Naive thymus-derived CD8-positive, alpha-beta T cell (primary cell): ENCODE data around the gene SLC35B2. TPM values are rescaled to one million over a fixed set of nuclear protein-coding genes. Genes with fewer than 3 reads are reported as not detected.

ENCODE experiments used
- ATAC-seq, 2 donors: fragments of 150-1000 bp; cut with Tn5 transposase in 1 of 2; sonication (Bioruptor Pico), chemical (Tn5 transposase) in 1 of 2; 1 replicate in 1 of 2; 2 replicates in 1 of 2; pipeline ENCODE4 v1.10.0; 2021; ENCODE audit warnings: mild to moderate bottlenecking in 2 of 2, moderate library complexity in 2 of 2
- POLR2A ChIA-PET: fragments of 350-600 bp; sonication (Branson Sonifier 250); formaldehyde crosslinking; loops from one replicate; lab custom pipeline; 2021; ENCODE audit warnings: antibody characterized with exemption; lab: Charles Lee
- DNase-seq, 10 donors: peaks; one replicate each; pipeline versions ENCODE4 v3.0.0 to v3.0.0-alpha.2; 2020 to 2022
- H3K27ac Mint-ChIP-seq, 10 donors: one replicate each; pipeline ENCODE4 v1.8.0; 2020 to 2022; ENCODE audit warnings: mild to moderate bottlenecking in 10 of 10, mixed read lengths in 10 of 10, moderate library complexity in 4 of 10, inconsistent platforms in 1 of 10
- H3K27me3 Mint-ChIP-seq, 5 donors: one replicate each; pipeline ENCODE4 v1.8.0; 2021 to 2022; ENCODE audit warnings: mixed read lengths in 5 of 5
- H3K36me3 Mint-ChIP-seq, 3 donors: one replicate each; pipeline ENCODE4 v1.8.0; 2020 to 2022; ENCODE audit warnings: mixed read lengths in 3 of 3, mild to moderate bottlenecking in 2 of 3, inconsistent platforms in 1 of 3
- H3K4me1 Mint-ChIP-seq, 4 donors: one replicate each; pipeline ENCODE4 v1.8.0; 2021 to 2022; ENCODE audit warnings: mixed read lengths in 4 of 4
- H3K4me3 Mint-ChIP-seq, 10 donors: one replicate each; pipeline ENCODE4 v1.8.0; 2020 to 2022; ENCODE audit warnings: mild to moderate bottlenecking in 10 of 10, mixed read lengths in 10 of 10, moderate library complexity in 6 of 10, inconsistent platforms in 1 of 10
- H3K9me3 Mint-ChIP-seq, 9 donors: one replicate each; pipeline ENCODE4 v1.8.0; 2020 to 2022; ENCODE audit warnings: mixed read lengths in 9 of 9, mild to moderate bottlenecking in 3 of 9, inconsistent platforms in 1 of 9, moderate library complexity in 1 of 9
- polyA plus RNA-seq, 3 donors: library from polyadenylated mRNA; unstranded; fragments of 300-500 nt; fragmentation: Illumina TruSeq; gene quantifications; one replicate each; pipeline ENCODE4 v1.2.3, GENCODE V29; 2021
- total RNA-seq, 8 experiments: library from RNA in 2 of 8; stranded (reverse) in 2 of 8; gene quantifications; one replicate each; pipeline ENCODE4 v1.2.3 and lab custom pipeline; 2021 to 2026

Gene SLC35B2
- 10 to 100 TPM; 18.0 to 18.3 TPM for total RNA-seq
- polyA plus RNA-seq: 10 to 100 TPM; 31.9 to 40.1 (median 39.0) TPM
- 15.6 to 38.3 (median 23.3) reads per million in 6 experiments for total RNA-seq (lab: John Stamatoyannopoulos, UW)

- POLR2A ChIA-PET: interaction anchor here (0.7 to 5.9 kb wide), 12 partner anchors 9 to 214 kb away, joined by 3 to 156 read pairs (median 4); partner anchors contain the start of genes AARS2, CDC5L, HSP90AB1 and TMEM151B
- peaks cover 35 to 83% (median 61%) of the 10 kb centered on the region in 4 donors for H3K4me1 Mint-ChIP-seq
- H3K36me3 Mint-ChIP-seq: peaks cover 0 to 42% (median 12%) of the 10 kb centered on the region in 3 donors
- H3K27me3 Mint-ChIP-seq: no peaks in the 10 kb centered on the region
- H3K9me3 Mint-ChIP-seq: no peaks in the 10 kb centered on the region
- H3K4me3 Mint-ChIP-seq: peak within 1 kb of the TSS; percentile 78 to 97 (median 90)
- DNase-seq (peak; percentile 40 to 79 (median 70)), ATAC-seq (peak; percentile 72 to 84)
- H3K27ac Mint-ChIP-seq: peak within 1 kb of the TSS; percentile 91 to 97 (median 94)
Observed at GRCh38 chr6:44257025-44257752, at the start of gene SLC35B2. TSS of gene SLC35B2 (minus strand) at chr6:44257528. CDS start at chr6:44257410, 118 bp downstream.

GRCh38 chr6:44306710-44307109 is 49.4 kb upstream of the SLC35B2 start:
- H3K36me3 Mint-ChIP-seq: peaks cover 0 to 69% (median 13%) of the 10 kb centered on the region in 3 donors
- H3K27ac Mint-ChIP-seq: no peak overlapping the region
- ATAC-seq: no peak
- H3K4me3 Mint-ChIP-seq: no peak overlapping the region
- no peak for DNase-seq
- H3K9me3 Mint-ChIP-seq: no peaks in the 10 kb centered on the region
- no peaks in the 10 kb centered on the region for H3K27me3 Mint-ChIP-seq
- H3K4me1 Mint-ChIP-seq: peaks cover 3 to 12% (median 10%) of the 10 kb centered on the region in 4 donors
- POLR2A ChIA-PET: interaction anchor here (0.8 kb wide), 1 partner anchor 1039 kb away, joined by 3 read pairs; no protein-coding TSS in a partner anchor

- POLR2A ChIA-PET: interaction anchor here (0.6 to 1.5 kb wide), 5 partner anchors 16 to 1932 kb away, joined by 3 to 7 read pairs (median 3); no protein-coding TSS in a partner anchor
- ATAC-seq (no peak), DNase-seq (no peak)
- Mint-ChIP-seq H3K36me3 (peaks cover 0 to 69% (median 14%) of the 10 kb centered on the region in 3 donors), H3K9me3 (no peaks in the 10 kb centered on the region), H3K4me3 (no peak overlapping the region), H3K27me3 (no peaks in the 10 kb centered on the region), H3K27ac (no peak overlapping the region), H3K4me1 (peaks cover 2 to 7% (median 5%) of the 10 kb centered on the region in 4 donors)
Observed at GRCh38 chr6:44305200-44305725, 47.9 kb upstream of the SLC35B2 start.

- H3K36me3 Mint-ChIP-seq: peaks cover 0 to 68% (median 14%) of the 10 kb centered on the region in 3 donors
- peak in 9 of 10 donors; percentile 19 to 52 (median 42) for DNase-seq
- H3K9me3 Mint-ChIP-seq: no peaks in the 10 kb centered on the region
Observed at GRCh38 chr6:44304282-44305199, 47.2 kb upstream of the SLC35B2 start.

GRCh38 chr6:44303842-44304241 is 46.5 kb upstream of the SLC35B2 start:
- Mint-ChIP-seq H3K27me3 (no peaks in the 10 kb centered on the region), H3K27ac (peak overlapping the region in 1 of 10 donors; percentile 48), H3K36me3 (peaks cover 0 to 63% (median 12%) of the 10 kb centered on the region in 3 donors), H3K4me1 (peaks cover 0 to 5% (median 2%) of the 10 kb centered on the region in 4 donors), H3K4me3 (no peak overlapping the region), H3K9me3 (no peaks in the 10 kb centered on the region)
- DNase-seq (no peak), ATAC-seq (no peak)
- POLR2A ChIA-PET: no interaction called here

More at GRCh38 chr6:44304282-44305199, 47.2 kb upstream of the SLC35B2 start:
- H3K27ac Mint-ChIP-seq: peak overlapping the region in 2 of 10 donors; percentile 18 to 48
- peak; percentile 74 to 81 for ATAC-seq
- POLR2A ChIA-PET: interaction anchor here (0.8 to 1.5 kb wide), 4 partner anchors 15 to 59 kb away, joined by 3 to 7 read pairs (median 3); no protein-coding TSS in a partner anchor
- H3K4me1 Mint-ChIP-seq: peaks cover 0 to under 1% (median under 1%) of the 10 kb centered on the region in 4 donors
- no peak overlapping the region for H3K4me3 Mint-ChIP-seq
- no peaks in the 10 kb centered on the region for H3K27me3 Mint-ChIP-seq

- Mint-ChIP-seq H3K9me3 (no peaks in the 10 kb centered on the region), H3K4me1 (peaks cover under 1 to 10% (median 4%) of the 10 kb centered on the region in 4 donors), H3K27me3 (no peaks in the 10 kb centered on the region), H3K36me3 (peaks cover 0 to 54% (median 12%) of the 10 kb centered on the region in 3 donors), H3K27ac (no peak overlapping the region), H3K4me3 (no peak overlapping the region)
- ATAC-seq (no peak), DNase-seq (no peak)
- POLR2A ChIA-PET: interaction anchor here (0.8 kb wide), 1 partner anchor 11 kb away, joined by 3 read pairs; no protein-coding TSS in a partner anchor
Observed at GRCh38 chr6:44302856-44303255, 45.5 kb upstream of the SLC35B2 start.

GRCh38 chr6:44301782-44302564 is 44.6 kb upstream of the SLC35B2 start:
- Mint-ChIP-seq H3K27ac (peak overlapping the region in 1 of 10 donors; percentile 24), H3K36me3 (peaks cover 0 to 50% (median 12%) of the 10 kb centered on the region in 3 donors)
- POLR2A ChIA-PET: no interaction called here

GRCh38 chr6:44301106-44301505 is 43.8 kb upstream of the SLC35B2 start:
- H3K9me3 Mint-ChIP-seq: no peaks in the 10 kb centered on the region
- H3K27ac Mint-ChIP-seq: no peak overlapping the region
- DNase-seq (no peak), ATAC-seq (no peak)
- H3K36me3 Mint-ChIP-seq: peaks cover 0 to 47% (median 12%) of the 10 kb centered on the region in 3 donors
- H3K4me1 Mint-ChIP-seq: peaks cover 5 to 26% (median 13%) of the 10 kb centered on the region in 4 donors
- no peak overlapping the region for H3K4me3 Mint-ChIP-seq
- POLR2A ChIA-PET: interaction anchor here (1.5 kb wide), 1 partner anchor 8 kb away, joined by 4 read pairs; no protein-coding TSS in a partner anchor
- H3K27me3 Mint-ChIP-seq: peaks cover 3 to 10% (median 9%) of the 10 kb centered on the region in 5 donors

More at GRCh38 chr6:44301782-44302564, 44.6 kb upstream of the SLC35B2 start:
- ATAC-seq (no peak), DNase-seq (no peak)
- Mint-ChIP-seq H3K4me3 (no peak overlapping the region), H3K9me3 (no peaks in the 10 kb centered on the region), H3K4me1 (peaks cover 3 to 17% (median 6%) of the 10 kb centered on the region in 4 donors), H3K27me3 (peaks cover 0 to 1% (median 0%) of the 10 kb centered on the region in 5 donors)

GRCh38 chr6:44300292-44300823 is 43.0 kb upstream of the SLC35B2 start:
- H3K4me3 Mint-ChIP-seq: peak overlapping the region in 1 of 10 donors; percentile 74
- peaks cover 8 to 17% (median 14%) of the 10 kb centered on the region in 5 donors for H3K27me3 Mint-ChIP-seq
- H3K4me1 Mint-ChIP-seq: peaks cover 5 to 26% (median 13%) of the 10 kb centered on the region in 4 donors
- peak overlapping the region in 2 of 10 donors; percentile 43 to 87 for H3K27ac Mint-ChIP-seq
- DNase-seq (no peak), ATAC-seq (no peak)
- POLR2A ChIA-PET: interaction anchor here (1.5 kb wide), 1 partner anchor 9 kb away, joined by 4 read pairs; no protein-coding TSS in a partner anchor
- H3K36me3 Mint-ChIP-seq: peaks cover 0 to 39% (median 12%) of the 10 kb centered on the region in 3 donors
- H3K9me3 Mint-ChIP-seq: no peaks in the 10 kb centered on the region

- H3K9me3 Mint-ChIP-seq: no peaks in the 10 kb centered on the region
- H3K27me3 Mint-ChIP-seq: peaks cover 11 to 32% (median 26%) of the 10 kb centered on the region in 5 donors
- no peak overlapping the region for H3K27ac Mint-ChIP-seq
- DNase-seq (no peak), ATAC-seq (no peak)
- H3K36me3 Mint-ChIP-seq: peaks cover 0 to 36% (median 10%) of the 10 kb centered on the region in 3 donors
- POLR2A ChIA-PET: interaction anchor here (0.6 to 1.2 kb wide), 4 partner anchors 21 to 1556 kb away, joined by 3 to 4 read pairs (median 4); partner anchors contain the start of gene HSP90AB1
- H3K4me3 Mint-ChIP-seq: peak overlapping the region in 4 of 10 donors; percentile 24 to 53 (median 40)
- peaks cover 5 to 26% (median 13%) of the 10 kb centered on the region in 4 donors for H3K4me1 Mint-ChIP-seq
Observed at GRCh38 chr6:44298864-44299263, 41.5 kb upstream of the SLC35B2 start.
